GM12878 (cell line): ENCODE data around the gene OTOA. TPM values are rescaled to one million over a fixed set of nuclear protein-coding genes. Genes with fewer than 3 reads are reported as not detected.
"Not testable (repeated sequence)": the region's sequence is repeated elsewhere in the genome, so short reads cannot be mapped to it uniquely, and the experiment has no call there.

Experiments
- ATAC-seq: fragments of 200-7000 bp; cut with Tn5 transposase; 3 replicates; pipeline ENCODE4 v1.9.1; 2020; ENCODE audit warnings: mild to moderate bottlenecking, moderate library complexity
- BruUV-seq: library from RNA; stranded (reverse); fragments of 400-500 nt; replicated peaks from 2 replicates; lab custom pipeline; 2021; lab: Mats Ljungman, UMichigan
- CTCF ChIA-PET: fragments of 300-600 bp; sonication (Branson Sonifier 250); formaldehyde crosslinking; extraction: SDS; loops from one replicate; lab custom pipeline; 2021; ENCODE audit warnings: inconsistent platforms; lab: Yijun Ruan, JAX
- POLR2A ChIA-PET: fragments of 350-600 bp; formaldehyde crosslinking; extraction: SDS; loops from one replicate; lab custom pipeline; 2021; ENCODE audit warnings: inconsistent platforms; lab: Charles Lee
- RAD21 ChIA-PET: fragments of 300-600 bp; sonication (Branson Sonifier 250); formaldehyde crosslinking; loops from one replicate; lab custom pipeline; 2023; ENCODE audit warnings: antibody characterized with exemption; ENCODE audit not compliant: unreplicated experiment; lab: Charles Lee
- SMC1A ChIA-PET: fragments of 300-600 bp; sonication (Branson Sonifier 250); formaldehyde crosslinking; loops from one replicate; lab custom pipeline; 2023; ENCODE audit not compliant: unreplicated experiment, uncharacterized antibody; lab: Charles Lee
- DNase-seq: peaks from one replicate; pipeline ENCODE4 v3.0.0-alpha.2; 2011; ENCODE audit warnings: low read depth, low spot score
- FAIRE-seq: peaks from 3 replicates; lab custom pipeline; 2011; peaks lifted over from hg19 to GRCh38; lab: Jason Lieb, UNC
- H2AFZ ChIP-seq: 2 replicates; pipeline ENCODE4 v1.6.0; 2011; ENCODE audit warnings: low read depth, low read length, control low read depth; ENCODE audit not compliant: control insufficient read depth
- H3K27ac ChIP-seq: 2 replicates; pipeline ENCODE4 v1.5.1; 2011; ENCODE audit warnings: control low read depth; ENCODE audit not compliant: control insufficient read depth, insufficient read depth
- H3K27me3 ChIP-seq, 2 experiments: replicated peaks in 1 of 2; 2 replicates each; pipeline versions ENCODE4 v1.6.0 to v1.6.1; 2011; ENCODE audit warnings: low read length in 1 of 2; ENCODE audit not compliant: control insufficient read depth in 2 of 2, insufficient read depth in 2 of 2
- H3K36me3 ChIP-seq, 2 experiments: 2 replicates each; pipeline ENCODE4 v1.5.1; 2011; ENCODE audit warnings: low read length in 1 of 2; ENCODE audit not compliant: control insufficient read depth in 2 of 2, insufficient read depth in 2 of 2
- H3K4me1 ChIP-seq: 2 replicates; pipeline ENCODE4 v1.6.1; 2011; ENCODE audit warnings: mild to moderate bottlenecking, low read length, moderate library complexity, mixed read lengths; ENCODE audit not compliant: control insufficient read depth, insufficient read depth
- H3K4me2 ChIP-seq: 2 replicates; pipeline ENCODE4 v1.6.0; 2011; ENCODE audit warnings: control low read depth; ENCODE audit not compliant: control insufficient read depth, insufficient read depth
- H3K4me3 ChIP-seq: fragments of 200-600 bp; sonication (generic); 2 replicates; pipeline ENCODE4 v1.5.1; 2016
- H3K79me2 ChIP-seq: 2 replicates; pipeline ENCODE4 v1.6.0; 2011; ENCODE audit warnings: low read length; ENCODE audit not compliant: control insufficient read depth, insufficient read depth
- H3K9ac ChIP-seq: 2 replicates; pipeline ENCODE4 v1.8.0; 2011; ENCODE audit warnings: low read length, control low read depth, mixed read lengths; ENCODE audit not compliant: control insufficient read depth, insufficient read depth
- H3K9me3 ChIP-seq: replicated peaks from 3 replicates; pipeline ENCODE4 v1.5.1; 2011; ENCODE audit warnings: mild to moderate bottlenecking, low read length; ENCODE audit not compliant: control insufficient read depth, insufficient read depth
- H4K20me1 ChIP-seq: 2 replicates; pipeline ENCODE4 v1.6.0; 2011; ENCODE audit not compliant: control insufficient read depth, insufficient read depth
- ASH2L ChIP-seq: fragments of 300-600, 200-600 bp; sonication (generic); IDR thresholded peaks from 2 replicates; pipeline ENCODE4 v1.6.1; 2017; ENCODE audit warnings: low read depth, mild to moderate bottlenecking, borderline replicate concordance
- E4F1 ChIP-seq: fragments of 450-650 bp; IDR thresholded peaks from 2 replicates; pipeline ENCODE4 v1.6.1; 2018; ENCODE audit warnings: borderline replicate concordance, mild to moderate bottlenecking; ENCODE audit not compliant: partially characterized antibody
- MXI1 ChIP-seq: fragments of 150-350 bp; IDR thresholded peaks from 2 replicates; pipeline ENCODE4 v1.6.1; 2011; ENCODE audit warnings: low read depth, mild to moderate bottlenecking, inconsistent platforms, low read length, improper control_type of control experiment
- NBN ChIP-seq: fragments of 450-650 bp; IDR thresholded peaks from 2 replicates; pipeline ENCODE4 v1.6.1; 2016
- PAX5 ChIP-seq: IDR thresholded peaks from 2 replicates; pipeline ENCODE4 v1.6.1; 2011; ENCODE audit warnings: low read depth, low read length, borderline replicate concordance
- PBX3 ChIP-seq: IDR thresholded peaks from 2 replicates; pipeline ENCODE4 v1.6.1; 2011; ENCODE audit warnings: mild to moderate bottlenecking, low read depth, low read length, moderate library complexity; ENCODE audit not compliant: insufficient replicate concordance
- SMC3 ChIP-seq: IDR thresholded peaks from 2 replicates; pipeline ENCODE4 v1.6.1; 2011; ENCODE audit warnings: low read length, improper control_type of control experiment, borderline replicate concordance
- STAT1 ChIP-seq: fragments of 450-650 bp; conservative IDR thresholded peaks from 2 replicates; pipeline ENCODE4 v1.6.1; 2014; ENCODE audit warnings: antibody characterized with exemption, mild to moderate bottlenecking
- USF1 ChIP-seq: IDR thresholded peaks from 2 replicates; pipeline ENCODE4 v1.6.1; 2011; ENCODE audit warnings: borderline replicate concordance, low read depth, mild to moderate bottlenecking, moderate library complexity, mixed read lengths, low read length; ENCODE audit not compliant: insufficient read depth; ENCODE audit errors: extremely low read length
- YY1 ChIP-seq: IDR thresholded peaks from 2 replicates; pipeline ENCODE4 v1.6.1; 2011; ENCODE audit warnings: low read depth, mild to moderate bottlenecking, low read length
- ZNF24 ChIP-seq: fragments of 450-650 bp; IDR thresholded peaks from 2 replicates; pipeline ENCODE4 v1.6.1; 2017; ENCODE audit warnings: antibody characterized with exemption, mild to moderate bottlenecking
- ZNF622 ChIP-seq: fragments of 450-650 bp; IDR thresholded peaks from 2 replicates; pipeline ENCODE4 v1.6.1; 2017; ENCODE audit warnings: mild to moderate bottlenecking, inconsistent platforms
- whole genome bisulfite sequencing: methylation state at CpG from one replicate; pipeline ENCODE4 v1.1.6; 2016; ENCODE audit warnings: low lambda C conversion rate; ENCODE audit not compliant: insufficient replicate concordance, insufficient coverage; ENCODE audit errors: missing lambda C conversion rate; 5-methylcytosine and 5-hydroxymethylcytosine counted together
- in situ Hi-C: fragments of 300-500 bp; cut with MboI; formaldehyde crosslinking; loops from 9 replicates; pipeline ENCODE4 v1.14.3; 2018; ENCODE audit warnings: mixed read lengths
- intact Hi-C: fragments of 100-400 bp; cut with micrococcal nuclease; formaldehyde crosslinking; loops from one replicate; pipeline ENCODE4 v1.14.2; 2022; ENCODE audit not compliant: unreplicated experiment
- polyA plus RNA-seq, 11 experiments: library from polyadenylated mRNA; depleted of rRNA in 4 of 11; unstranded in 6 of 11; stranded (reverse) in 5 of 11; fragments of >200 nt; fragmentation: Nextera tagmentation in 4 of 11; fragmentation: Illumina TruSeq in 1 of 11; extraction: Ambion mirVana in 4 of 11; extraction: Trizol in 1 of 11; gene quantifications; 1 replicate in 1 of 11; 2 replicates in 10 of 11; pipeline versions ENCODE4 v1.2.1 to v1.2.3, GENCODE V29; 2011 to 2016; ENCODE audit warnings: inconsistent platforms in 2 of 11, missing spikeins in 2 of 11, low read depth in 1 of 11
- total RNA-seq, 4 experiments: library from RNA; depleted of rRNA in 3 of 4; stranded (reverse); fragments of >200 nt in 3 of 4; fragmentation: Illumina TruSeq in 1 of 4; extraction: Trizol in 1 of 4; gene quantifications; 2 replicates each; pipeline versions ENCODE4 v1.2.1 to v1.2.3, GENCODE V29; 2013 to 2021

The OTOA gene
- total and polyA plus RNA-seq, 10 of the 15 experiments (the other 5 are each of a cell fraction or from before 2014, with no cell fraction given): 0.33 to 1.5 (median 0.61) TPM

GRCh38 chr16:21673469-21673868 is 9.7 kb downstream of the OTOA start:
- ATAC-seq (no peak), FAIRE-seq (no peak), DNase-seq (no peak)
- SMC1A ChIA-PET: no interaction called here
- H3K36me3 ChIP-seq: no peaks in the 10 kb centered on the region
- no peak overlapping the region for H3K4me2 ChIP-seq
- H4K20me1 ChIP-seq: no peaks in the 10 kb centered on the region
- no peak overlapping the region for H3K9ac ChIP-seq
- no peaks in the 10 kb centered on the region for H3K9me3 ChIP-seq
- CTCF ChIA-PET: interaction anchor here (1.2 to 2.8 kb wide), 2 partner anchors 10 to 16 kb away, joined by 5 to 11 read pairs; no protein-coding TSS in a partner anchor
- no peak overlapping the region for H3K27ac ChIP-seq
- RAD21 ChIA-PET: no interaction called here
- H3K4me3 ChIP-seq: no peak overlapping the region
- no peak overlapping the region for H2AFZ ChIP-seq
- no peaks in the 10 kb centered on the region for H3K79me2 ChIP-seq
- in situ Hi-C loops: no loop called here
- POLR2A ChIA-PET: no interaction called here
- no peaks in the 10 kb centered on the region for H3K4me1 ChIP-seq
- 63% methylated on average over 3 of the region's 3 CpGs for WGBS
- TF ChIP-seq ZNF24 (no peak), ASH2L (no peak), PBX3 (no peak), SMC3 (no peak), E4F1 (no peak), PAX5 (no peak), ZNF622 (no peak), STAT1 (no peak), YY1 (no peak), NBN (no peak), MXI1 (no peak), USF1 (no peak)
- TF ChIP-seq, all 136 proteins: peak for 0
- no TSS peak for BruUV-seq
- intact Hi-C loops: no loop called here
- H3K27me3 ChIP-seq: peaks cover 0 to 2% of the 10 kb centered on the region in 2 experiments; a peak in 1 of 4 replicates

- ChIA-PET SMC1A (interaction anchor here (0.7 kb wide), 1 partner anchor 515 kb away, joined by 3 read pairs; no protein-coding TSS in a partner anchor), CTCF (interaction anchor here (2.8 kb wide), 1 partner anchor 17 kb away, joined by 11 read pairs; no protein-coding TSS in a partner anchor)
- H3K4me1 ChIP-seq, ATAC-seq, FAIRE-seq, H3K36me3 ChIP-seq, DNase-seq, H3K27me3 ChIP-seq, H3K27ac ChIP-seq, H4K20me1 ChIP-seq, RAD21 ChIA-PET, H3K4me2 ChIP-seq, H3K9ac ChIP-seq, H3K79me2 ChIP-seq, BruUV-seq, POLR2A ChIA-PET, H3K4me3 ChIP-seq, H2AFZ ChIP-seq, intact Hi-C loops, in situ Hi-C loops, H3K9me3 ChIP-seq: not testable (repeated sequence)
- WGBS: 44% methylated on average over 4 of the region's 4 CpGs
Measured at GRCh38 chr16:21674456-21674855, 10.7 kb downstream of the OTOA start.
